HepG2 (cell line): Measurements from ENCODE around the gene TAF3. TPM values are rescaled to one million over a fixed set of nuclear protein-coding genes. Genes with fewer than 3 reads are reported as not detected.
A peak's percentile ranks its signal among the peaks of the same experiment; 100 is the strongest.

Source experiments
- CHD2 ChIP-seq: IDR thresholded peaks from 2 replicates; pipeline ENCODE4 v1.6.1; 2011; ENCODE audit warnings: low read depth, low read length, improper control_type of control experiment
- GLI4 ChIP-seq: sonication (generic); formaldehyde crosslinking; IDR thresholded peaks from 2 replicates; pipeline ENCODE4 v1.5.1; 2020; ENCODE audit warnings: missing genetic modification reagents, mild to moderate bottlenecking, moderate library complexity, borderline replicate concordance
- GPN1 ChIP-seq: sonication (generic); formaldehyde crosslinking; IDR thresholded peaks from 2 replicates; pipeline ENCODE4 v1.5.1; 2020; ENCODE audit warnings: missing genetic modification reagents, borderline replicate concordance
- HNF1B ChIP-seq: sonication (generic); formaldehyde crosslinking; IDR thresholded peaks from 2 replicates; pipeline ENCODE4 v1.5.1; 2020; ENCODE audit warnings: mild to moderate bottlenecking, moderate library complexity, missing genetic modification reagents
- KDM3A ChIP-seq: IDR thresholded peaks from 2 replicates; pipeline ENCODE4 v1.6.1; 2018; ENCODE audit warnings: low read depth, missing compliant biosample characterization
- MED1 ChIP-seq: sonication (generic); formaldehyde crosslinking; IDR thresholded peaks from 2 replicates; pipeline ENCODE4 v1.4.0; 2020; ENCODE audit warnings: missing genetic modification reagents
- NFYB ChIP-seq: sonication (generic); formaldehyde crosslinking; IDR thresholded peaks from 2 replicates; pipeline ENCODE4 v1.4.0; 2020; ENCODE audit warnings: missing genetic modification reagents
- SRF ChIP-seq: IDR thresholded peaks from 2 replicates; pipeline ENCODE4 v1.6.1; 2011; ENCODE audit warnings: mild to moderate bottlenecking, low read depth, low read length, moderate library complexity
- TAF15 ChIP-seq: fragments of 200-400 bp; formaldehyde crosslinking; IDR thresholded peaks from one replicate; pipeline ENCODE4 v1.6.1; 2018; ENCODE audit warnings: mild to moderate bottlenecking, low read depth, low read length; ENCODE audit not compliant: poor library complexity, severe bottlenecking
- TERF1 ChIP-seq: sonication (generic); formaldehyde crosslinking; IDR thresholded peaks from 2 replicates; pipeline ENCODE4 v1.8.0; 2022; ENCODE audit warnings: mild to moderate bottlenecking, missing genetic modification reagents, moderate library complexity
- ZNF563 ChIP-seq: sonication (generic); formaldehyde crosslinking; IDR thresholded peaks from 2 replicates; pipeline ENCODE4 v1.8.0; 2022; ENCODE audit warnings: mild to moderate bottlenecking, moderate library complexity, missing genetic modification reagents
- ZNF740 ChIP-seq: sonication (generic); formaldehyde crosslinking; IDR thresholded peaks from 2 replicates; pipeline ENCODE4 v1.4.0; 2020; ENCODE audit warnings: missing genetic modification reagents
- ZNF777 ChIP-seq: sonication (generic); formaldehyde crosslinking; IDR thresholded peaks from 2 replicates; pipeline ENCODE4 v1.4.0; 2020; ENCODE audit warnings: missing genetic modification reagents
- ZNF781 ChIP-seq: sonication (generic); formaldehyde crosslinking; IDR thresholded peaks from 2 replicates; pipeline ENCODE4 v1.5.1; 2020; ENCODE audit warnings: borderline replicate concordance, mild to moderate bottlenecking, missing genetic modification reagents; ENCODE audit errors: not compliant biosample characterization
- polyA plus RNA-seq, 8 experiments: library from polyadenylated mRNA; depleted of rRNA in 3 of 8; stranded (reverse) in 7 of 8; unstranded in 1 of 8; fragments of >200 nt; fragmentation: Illumina TruSeq in 4 of 8; extraction: Trizol in 4 of 8; gene quantifications; 2 replicates each; pipeline versions ENCODE4 v1.2.1 to v1.2.3, GENCODE V29; 2011 to 2016; ENCODE audit warnings: low read depth in 4 of 8, missing spikeins in 1 of 8, mixed read lengths in 1 of 8; ENCODE audit not compliant: insufficient read depth in 1 of 8
- total RNA-seq, 5 experiments: library from RNA; depleted of rRNA; stranded (reverse); fragments of >200 nt; fragmentation: Illumina TruSeq; extraction: Trizol; gene quantifications; 2 replicates each; pipeline ENCODE4 v1.2.3, GENCODE V29; 2016; ENCODE audit warnings: low read depth in 1 of 5
- TF ChIP-seq, protein P1 (sequence below): sonication (generic); formaldehyde crosslinking; IDR thresholded peaks from 2 replicates; pipeline ENCODE4 v1.4.0; 2020; ENCODE audit warnings: mild to moderate bottlenecking, missing genetic modification reagents
- TF ChIP-seq, protein P2 (sequence below): sonication (generic); formaldehyde crosslinking; IDR thresholded peaks from 2 replicates; pipeline ENCODE4 v1.9.0; 2021; ENCODE audit warnings: missing genetic modification reagents, borderline replicate concordance
- TF ChIP-seq, protein P3 (sequence below): sonication (generic); formaldehyde crosslinking; IDR thresholded peaks from 2 replicates; pipeline ENCODE4 v1.4.0; 2020; ENCODE audit warnings: missing genetic modification reagents, borderline replicate concordance
- TF ChIP-seq, protein P4 (sequence below): sonication (generic); formaldehyde crosslinking; IDR thresholded peaks from 2 replicates; pipeline ENCODE4 v1.5.0; 2020; ENCODE audit warnings: mild to moderate bottlenecking, missing genetic modification reagents

The TAF3 gene
- total and polyA plus RNA-seq, 2 of the 13 experiments (the other 11 are each of a cell fraction or from before 2014, with no cell fraction given) = 1.7 to 2.9 TPM

DNA sequence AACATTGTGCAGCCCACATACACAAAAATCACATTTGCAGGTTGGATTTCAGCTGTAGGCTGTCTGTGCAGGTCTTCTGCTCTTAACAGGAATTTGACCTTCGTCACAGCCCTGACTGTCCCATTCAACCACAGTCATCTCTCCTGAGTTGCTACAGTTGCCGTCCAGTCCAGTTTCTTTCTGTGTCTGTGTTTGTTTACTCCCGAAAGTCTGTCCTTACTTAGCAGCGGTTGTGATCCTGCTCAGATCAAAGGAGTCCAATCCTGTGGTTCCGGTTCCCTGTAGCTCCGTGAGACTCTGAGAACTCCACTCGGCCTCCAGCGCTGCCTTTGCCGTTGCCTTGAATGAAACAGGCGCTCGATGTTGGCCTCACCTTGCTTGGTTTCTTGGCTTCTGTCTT lies 124.6 kb downstream of the TAF3 start (continued):
- TF ChIP-seq, protein P1, sequence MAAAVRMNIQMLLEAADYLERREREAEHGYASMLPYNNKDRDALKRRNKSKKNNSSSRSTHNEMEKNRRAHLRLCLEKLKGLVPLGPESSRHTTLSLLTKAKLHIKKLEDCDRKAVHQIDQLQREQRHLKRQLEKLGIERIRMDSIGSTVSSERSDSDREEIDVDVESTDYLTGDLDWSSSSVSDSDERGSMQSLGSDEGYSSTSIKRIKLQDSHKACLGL = no peak
- TF ChIP-seq ZNF563 = no peak
- TF ChIP-seq HNF1B (CRISPR knock-in tag) = peak; percentile 65; the same call in 1 of the 2 replicates
- peak; percentile 45 for TF ChIP-seq NFYB (CRISPR knock-in tag)
- no peak for TF ChIP-seq ZNF777 (CRISPR knock-in tag)
- TF ChIP-seq, protein P2, sequence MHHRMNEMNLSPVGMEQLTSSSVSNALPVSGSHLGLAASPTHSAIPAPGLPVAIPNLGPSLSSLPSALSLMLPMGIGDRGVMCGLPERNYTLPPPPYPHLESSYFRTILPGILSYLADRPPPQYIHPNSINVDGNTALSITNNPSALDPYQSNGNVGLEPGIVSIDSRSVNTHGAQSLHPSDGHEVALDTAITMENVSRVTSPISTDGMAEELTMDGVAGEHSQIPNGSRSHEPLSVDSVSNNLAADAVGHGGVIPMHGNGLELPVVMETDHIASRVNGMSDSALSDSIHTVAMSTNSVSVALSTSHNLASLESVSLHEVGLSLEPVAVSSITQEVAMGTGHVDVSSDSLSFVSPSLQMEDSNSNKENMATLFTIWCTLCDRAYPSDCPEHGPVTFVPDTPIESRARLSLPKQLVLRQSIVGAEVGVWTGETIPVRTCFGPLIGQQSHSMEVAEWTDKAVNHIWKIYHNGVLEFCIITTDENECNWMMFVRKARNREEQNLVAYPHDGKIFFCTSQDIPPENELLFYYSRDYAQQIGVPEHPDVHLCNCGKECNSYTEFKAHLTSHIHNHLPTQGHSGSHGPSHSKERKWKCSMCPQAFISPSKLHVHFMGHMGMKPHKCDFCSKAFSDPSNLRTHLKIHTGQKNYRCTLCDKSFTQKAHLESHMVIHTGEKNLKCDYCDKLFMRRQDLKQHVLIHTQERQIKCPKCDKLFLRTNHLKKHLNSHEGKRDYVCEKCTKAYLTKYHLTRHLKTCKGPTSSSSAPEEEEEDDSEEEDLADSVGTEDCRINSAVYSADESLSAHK (CRISPR knock-in tag) = no peak
- no peak for TF ChIP-seq TAF15
- peak; percentile 27; the same call in 1 of the 2 replicates for TF ChIP-seq MED1 (CRISPR knock-in tag)
- TF ChIP-seq KDM3A (CRISPR knock-in tag) = no peak
- no peak for TF ChIP-seq ZNF740 (CRISPR knock-in tag)
- TF ChIP-seq, protein P3, sequence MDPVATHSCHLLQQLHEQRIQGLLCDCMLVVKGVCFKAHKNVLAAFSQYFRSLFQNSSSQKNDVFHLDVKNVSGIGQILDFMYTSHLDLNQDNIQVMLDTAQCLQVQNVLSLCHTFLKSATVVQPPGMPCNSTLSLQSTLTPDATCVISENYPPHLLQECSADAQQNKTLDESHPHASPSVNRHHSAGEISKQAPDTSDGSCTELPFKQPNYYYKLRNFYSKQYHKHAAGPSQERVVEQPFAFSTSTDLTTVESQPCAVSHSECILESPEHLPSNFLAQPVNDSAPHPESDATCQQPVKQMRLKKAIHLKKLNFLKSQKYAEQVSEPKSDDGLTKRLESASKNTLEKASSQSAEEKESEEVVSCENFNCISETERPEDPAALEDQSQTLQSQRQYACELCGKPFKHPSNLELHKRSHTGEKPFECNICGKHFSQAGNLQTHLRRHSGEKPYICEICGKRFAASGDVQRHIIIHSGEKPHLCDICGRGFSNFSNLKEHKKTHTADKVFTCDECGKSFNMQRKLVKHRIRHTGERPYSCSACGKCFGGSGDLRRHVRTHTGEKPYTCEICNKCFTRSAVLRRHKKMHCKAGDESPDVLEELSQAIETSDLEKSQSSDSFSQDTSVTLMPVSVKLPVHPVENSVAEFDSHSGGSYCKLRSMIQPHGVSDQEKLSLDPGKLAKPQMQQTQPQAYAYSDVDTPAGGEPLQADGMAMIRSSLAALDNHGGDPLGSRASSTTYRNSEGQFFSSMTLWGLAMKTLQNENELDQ (CRISPR knock-in tag) = no peak
- no peak for TF ChIP-seq SRF
- TF ChIP-seq CHD2 = no peak
- no peak for TF ChIP-seq GLI4 (CRISPR knock-in tag)
- TF ChIP-seq, protein P4, sequence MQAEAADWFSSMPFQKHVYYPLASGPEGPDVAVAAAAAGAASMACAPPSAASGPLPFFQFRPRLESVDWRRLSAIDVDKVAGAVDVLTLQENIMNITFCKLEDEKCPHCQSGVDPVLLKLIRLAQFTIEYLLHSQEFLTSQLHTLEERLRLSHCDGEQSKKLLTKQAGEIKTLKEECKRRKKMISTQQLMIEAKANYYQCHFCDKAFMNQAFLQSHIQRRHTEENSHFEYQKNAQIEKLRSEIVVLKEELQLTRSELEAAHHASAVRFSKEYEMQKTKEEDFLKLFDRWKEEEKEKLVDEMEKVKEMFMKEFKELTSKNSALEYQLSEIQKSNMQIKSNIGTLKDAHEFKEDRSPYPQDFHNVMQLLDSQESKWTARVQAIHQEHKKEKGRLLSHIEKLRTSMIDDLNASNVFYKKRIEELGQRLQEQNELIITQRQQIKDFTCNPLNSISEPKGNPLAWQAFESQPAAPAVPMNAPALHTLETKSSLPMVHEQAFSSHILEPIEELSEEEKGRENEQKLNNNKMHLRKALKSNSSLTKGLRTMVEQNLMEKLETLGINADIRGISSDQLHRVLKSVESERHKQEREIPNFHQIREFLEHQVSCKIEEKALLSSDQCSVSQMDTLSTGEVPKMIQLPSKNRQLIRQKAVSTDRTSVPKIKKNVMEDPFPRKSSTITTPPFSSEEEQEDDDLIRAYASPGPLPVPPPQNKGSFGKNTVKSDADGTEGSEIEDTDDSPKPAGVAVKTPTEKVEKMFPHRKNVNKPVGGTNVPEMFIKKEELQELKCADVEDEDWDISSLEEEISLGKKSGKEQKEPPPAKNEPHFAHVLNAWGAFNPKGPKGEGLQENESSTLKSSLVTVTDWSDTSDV (CRISPR knock-in tag) = no peak
- TF ChIP-seq ZNF781 (CRISPR knock-in tag) = no peak
- no peak for TF ChIP-seq TERF1 (CRISPR knock-in tag)
- TF ChIP-seq GPN1 (CRISPR knock-in tag) = no peak
